GM23248 (cell line): ENCODE results near the gene KRT73.

Experiments
- EZH2 ChIP-seq: fragments of 200-600 bp; sonication (generic); IDR thresholded peaks from 2 replicates; pipeline ENCODE4 v1.6.1; 2018; ENCODE audit warnings: antibody characterized with exemption, mild to moderate bottlenecking; ENCODE audit not compliant: insufficient read depth, poor library complexity, severe bottlenecking
- EZH2phosphoT487 ChIP-seq: fragments of 200-600 bp; sonication (generic); IDR thresholded peaks from 2 replicates; pipeline ENCODE4 v1.6.1; 2018; ENCODE audit warnings: antibody characterized with exemption, moderate library complexity, mild to moderate bottlenecking, low read depth; ENCODE audit not compliant: insufficient read depth

GRCh38 chr12:52622349-52622748 is 4.0 kb upstream of the KRT73 start:
- no peak for TF ChIP-seq EZH2
- no peak for TF ChIP-seq EZH2phosphoT487
